HG03439 (cell line): ENCODE results near the gene CLDN4.
"Not testable (repeated sequence)": the region's sequence is repeated elsewhere in the genome, so short reads cannot be mapped to it uniquely, and the experiment has no call there.

Experiments
- ATAC-seq: cut with Tn5 transposase; IDR thresholded peaks from one replicate; pipeline ENCODE4 v1.9.1; 2021; ENCODE audit warnings: mild to moderate bottlenecking, moderate library complexity; ENCODE audit not compliant: unreplicated experiment

Gene CLDN4

DNA sequence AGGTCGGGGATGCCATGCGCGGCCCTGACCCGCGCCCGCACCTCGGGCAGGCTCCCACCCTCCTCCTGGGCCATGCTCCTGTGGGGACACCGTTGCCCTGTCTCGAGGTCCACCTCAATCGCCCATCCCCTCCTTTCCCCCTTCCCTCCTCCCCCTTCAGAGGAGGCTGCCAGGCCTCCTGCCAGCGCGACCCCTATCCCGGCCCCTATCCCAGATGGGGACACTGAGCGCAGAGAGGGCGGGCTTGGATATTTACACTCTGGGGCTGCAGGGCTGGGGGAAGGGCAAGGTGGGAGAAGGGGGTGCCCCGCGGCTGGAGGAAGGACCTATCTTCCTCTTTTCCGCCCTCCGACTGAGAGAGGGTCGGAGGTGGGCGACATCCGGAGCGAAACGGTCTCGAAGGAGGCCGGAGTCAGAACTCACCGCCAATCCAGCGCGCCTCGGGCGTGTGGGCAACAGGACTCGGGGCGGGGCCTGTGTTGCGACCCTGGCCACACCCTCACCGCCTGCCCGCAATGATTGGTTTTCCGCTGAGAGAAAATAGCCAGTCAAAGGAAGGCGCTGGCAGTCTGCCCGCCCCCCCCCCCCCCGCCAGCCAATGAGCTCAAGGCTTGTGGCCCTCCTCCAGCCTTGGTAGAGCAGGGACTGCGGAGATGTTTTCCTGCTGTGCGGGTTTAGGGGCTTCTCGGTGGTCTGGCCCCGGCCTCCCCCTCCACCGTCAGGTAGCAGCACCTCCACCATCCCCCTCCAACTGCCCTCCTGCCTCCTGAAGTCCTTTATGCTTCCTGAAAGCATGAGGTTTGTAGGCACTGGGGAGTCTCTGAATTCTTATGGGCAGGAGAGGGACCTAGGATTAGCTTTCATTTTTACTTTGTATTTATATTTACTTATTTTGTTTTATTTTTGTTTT, 11.5 kb downstream of the CLDN4 start, which contains the start of gene METTL27:
TSS of gene METTL27 (minus strand) at position 450 of the 910 bp plus-strand sequence. CDS start at position 74, 376 bp downstream.
- peak; percentile 88 for ATAC-seq

GRCh38 chr7:73844131-73844547, 13.3 kb downstream of the CLDN4 start:
- no peak for ATAC-seq

DNA sequence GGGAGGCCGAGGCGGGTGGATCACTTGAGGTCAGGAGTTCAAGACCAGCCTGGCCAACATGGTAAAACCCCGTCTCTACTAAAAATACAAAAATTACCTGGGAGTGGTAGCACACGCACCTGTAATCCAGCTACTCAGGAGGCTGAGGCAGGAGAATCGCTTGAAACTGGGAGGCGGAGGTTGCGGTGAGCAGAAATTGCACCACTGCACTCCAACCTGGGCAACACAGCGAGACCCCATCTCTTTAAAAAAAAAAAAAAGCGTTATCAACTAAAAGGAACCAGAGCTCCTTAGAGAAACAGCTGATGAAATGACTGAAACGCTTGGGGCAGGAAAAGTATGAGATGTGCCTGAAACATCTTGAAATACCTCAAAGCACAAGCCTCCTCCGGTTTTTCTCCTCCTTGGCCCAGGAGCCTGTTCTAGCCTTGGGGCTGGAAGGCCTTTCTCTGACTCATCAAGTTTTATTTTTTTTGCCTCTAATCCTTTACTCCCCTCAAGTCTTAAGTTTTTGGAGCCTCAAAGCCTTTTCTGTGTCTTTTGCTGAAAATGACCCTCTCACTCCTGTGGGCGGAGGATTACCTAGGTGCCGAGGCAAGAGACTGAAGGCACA, 14.2 kb downstream of the CLDN4 start:
- ATAC-seq: no peak

DNA sequence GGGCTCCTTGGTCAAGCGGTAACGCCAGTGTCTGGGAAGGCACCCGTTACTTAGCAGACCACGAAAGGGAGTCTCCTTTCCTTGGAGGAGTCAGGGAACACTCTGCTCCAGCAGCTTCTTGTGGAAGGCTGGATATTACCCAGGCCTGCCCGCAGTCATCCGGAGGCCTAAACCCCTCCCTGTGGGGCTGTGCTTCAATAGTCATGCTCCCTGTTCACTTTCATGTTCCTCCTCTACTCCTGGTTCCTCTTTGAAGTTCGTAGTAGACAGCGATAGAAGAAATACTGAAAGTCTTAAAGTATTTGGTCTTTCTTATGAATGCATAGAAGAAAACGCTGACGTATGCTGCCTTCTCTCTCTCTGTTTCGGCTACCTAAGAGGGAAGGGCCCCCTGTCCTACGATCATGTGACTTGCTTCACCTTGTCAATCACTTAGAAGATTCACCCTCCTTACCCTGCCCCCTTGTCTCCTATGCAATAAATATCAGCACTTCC, 15.0 kb downstream of the CLDN4 start:
- not testable (repeated sequence) for ATAC-seq

DNA sequence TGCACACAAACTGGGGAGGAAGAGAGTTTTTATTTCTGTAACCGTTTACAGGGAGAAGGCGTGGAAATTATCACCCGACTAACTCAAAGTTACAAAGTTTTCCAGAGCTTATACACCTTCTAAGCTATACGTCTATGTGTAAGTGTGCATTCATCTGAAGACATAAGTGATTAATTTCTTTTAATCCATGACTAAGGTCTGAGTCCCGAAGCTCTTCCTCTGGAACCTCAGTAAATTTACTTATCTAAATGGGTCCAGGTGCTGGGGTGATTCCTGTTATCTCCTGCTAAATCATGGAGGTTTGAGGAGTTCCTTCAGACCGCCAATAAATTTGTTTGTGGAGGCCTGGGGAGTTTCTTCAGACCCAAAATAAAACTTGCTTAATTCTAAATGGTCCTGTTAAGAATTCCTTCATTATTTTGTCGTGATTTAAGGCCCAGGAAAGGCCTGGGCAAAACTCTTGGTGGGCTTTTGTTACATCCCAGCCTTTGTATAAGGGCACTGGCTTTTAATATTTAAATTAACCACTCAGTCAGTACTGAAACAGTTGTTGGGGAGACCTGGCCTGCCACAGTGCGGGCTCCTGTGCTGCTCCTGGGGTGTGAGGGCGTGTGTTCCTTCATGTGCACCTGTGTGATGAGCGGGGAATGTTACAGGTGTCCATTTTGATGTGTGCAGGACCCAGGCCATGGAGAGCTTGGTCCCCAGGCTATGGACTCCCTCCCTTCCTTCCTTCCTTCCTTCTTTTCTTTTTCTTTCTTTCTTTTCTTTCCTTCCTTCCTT, 17.3 kb downstream of the CLDN4 start:
- ATAC-seq: no peak

- ATAC-seq: no peak
Measured at GRCh38 chr7:73850781-73851207, 20.0 kb downstream of the CLDN4 start.

GRCh38 chr7:73851410-73852338, 20.9 kb downstream of the CLDN4 start:
- peak; percentile 80 for ATAC-seq

DNA sequence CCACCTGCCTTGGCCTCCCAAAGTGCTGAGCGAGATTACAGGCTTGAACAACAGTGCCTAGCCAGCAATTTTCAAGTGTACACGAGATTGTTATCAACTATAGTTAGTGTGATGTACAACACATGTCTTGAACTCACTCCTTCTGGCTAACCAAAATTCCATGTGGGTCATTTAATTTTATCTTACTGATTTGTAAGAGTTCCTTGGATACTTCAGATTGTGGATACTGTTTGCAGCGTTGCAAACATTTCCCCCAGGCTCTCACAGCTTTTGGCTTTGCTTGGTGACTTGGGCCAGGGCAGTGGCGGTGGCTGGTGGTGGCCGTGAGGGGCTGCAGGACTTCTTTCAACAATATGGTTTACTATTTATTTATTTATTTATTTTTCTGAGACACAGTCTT, 21.7 kb downstream of the CLDN4 start:
- ATAC-seq: no peak

DNA sequence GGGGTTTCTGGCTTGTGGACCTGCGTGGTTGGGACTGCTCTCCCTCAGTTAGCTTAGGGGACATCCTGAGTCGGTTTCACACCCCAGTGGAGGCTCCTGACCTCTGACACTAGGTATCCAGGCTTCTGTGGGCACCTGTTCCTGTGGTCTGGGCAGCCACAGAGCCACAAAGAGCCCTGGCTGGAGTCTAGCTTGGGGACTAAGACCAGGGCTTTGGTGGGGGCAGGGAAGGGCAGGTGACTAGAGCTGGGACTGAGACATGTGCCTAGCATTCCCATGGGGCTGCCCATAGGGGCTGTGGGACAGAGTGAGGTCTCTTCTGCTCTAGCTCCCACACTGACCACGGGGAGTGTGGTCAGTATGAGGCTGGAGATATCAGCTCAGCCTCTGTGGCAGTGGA, 26.1 kb downstream of the CLDN4 start:
- ATAC-seq: no peak

GRCh38 chr7:73858807-73859206, 28.0 kb downstream of the CLDN4 start:
- no peak for ATAC-seq

GRCh38 chr7:73860859-73861258, 30.1 kb downstream of the CLDN4 start, which contains the start of gene TMEM270:
Gene TMEM270 (plus strand): TSS chr7:73861159. CDS start chr7:73861195, 36 bp downstream.
- ATAC-seq: no peak

- ATAC-seq: no peak
Measured at GRCh38 chr7:73861305-73861704, 30.5 kb downstream of the CLDN4 start.

DNA sequence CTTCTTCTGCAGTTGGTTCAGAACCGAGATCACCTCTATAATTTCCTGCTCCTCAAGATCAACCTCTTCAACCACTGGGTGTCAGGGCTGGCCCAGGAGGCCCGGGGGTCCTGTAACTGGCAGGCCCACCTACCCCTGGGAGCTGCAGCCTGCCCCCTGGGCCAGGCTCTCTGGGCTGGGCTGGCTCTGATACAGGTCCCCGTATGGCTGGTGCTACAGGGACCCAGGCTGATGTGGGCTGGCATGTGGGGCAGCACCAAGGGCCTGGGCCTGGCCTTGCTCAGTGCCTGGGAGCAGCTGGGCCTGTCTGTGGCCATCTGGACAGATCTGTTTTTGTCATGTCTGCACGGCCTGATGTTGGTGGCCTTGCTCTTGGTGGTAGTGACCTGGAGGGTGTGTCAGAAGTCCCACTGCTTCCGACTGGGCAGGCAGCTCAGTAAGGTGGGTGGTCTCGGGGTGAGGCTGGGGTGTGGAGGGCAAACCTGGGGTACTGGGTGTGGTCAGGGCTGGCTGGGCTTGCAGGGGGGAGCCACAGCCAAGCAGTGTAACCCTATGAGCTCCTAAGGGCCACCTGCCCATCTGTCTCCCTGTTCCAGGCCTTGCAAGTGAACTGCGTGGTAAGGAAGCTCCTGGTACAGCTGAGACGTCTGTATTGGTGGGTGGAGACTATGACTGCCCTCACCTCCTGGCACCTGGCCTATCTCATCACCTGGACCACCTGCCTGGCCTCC, 34.4 kb downstream of the CLDN4 start:
- ATAC-seq: no peak

DNA sequence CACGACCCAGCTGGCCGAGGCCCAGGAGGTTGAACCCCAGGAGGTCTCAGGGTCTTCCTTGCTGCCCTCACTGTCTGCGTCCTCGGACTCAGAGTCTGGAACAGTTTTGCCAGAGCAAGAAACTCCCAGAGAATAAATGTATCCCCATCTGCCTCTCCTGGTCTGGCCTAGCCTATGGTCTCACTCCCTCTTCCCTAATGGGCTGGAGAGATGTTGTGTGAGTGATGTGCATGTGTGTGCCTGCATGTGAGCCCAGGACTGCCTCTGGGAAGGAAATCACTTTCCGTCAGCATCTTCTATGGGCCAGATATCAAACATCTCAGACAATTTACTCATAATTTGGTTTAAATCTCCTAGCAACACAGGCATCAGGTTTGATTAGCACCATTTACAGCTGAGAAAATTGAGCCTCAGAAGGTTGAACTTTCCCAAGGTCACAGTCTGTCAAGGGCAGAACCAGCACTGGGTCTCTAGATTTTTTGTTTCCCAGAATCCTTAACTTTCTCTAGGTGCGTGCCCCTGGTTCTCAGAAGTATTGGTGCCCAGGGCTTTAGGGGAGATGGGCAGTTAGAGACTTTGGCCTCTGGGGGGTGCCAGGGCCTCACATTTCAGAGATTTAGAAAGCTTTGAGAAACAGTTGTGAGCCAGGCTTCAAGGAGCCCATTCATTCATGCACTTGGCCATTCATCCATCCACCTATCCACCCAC, 35.1 kb downstream of the CLDN4 start:
- ATAC-seq: no peak

DNA sequence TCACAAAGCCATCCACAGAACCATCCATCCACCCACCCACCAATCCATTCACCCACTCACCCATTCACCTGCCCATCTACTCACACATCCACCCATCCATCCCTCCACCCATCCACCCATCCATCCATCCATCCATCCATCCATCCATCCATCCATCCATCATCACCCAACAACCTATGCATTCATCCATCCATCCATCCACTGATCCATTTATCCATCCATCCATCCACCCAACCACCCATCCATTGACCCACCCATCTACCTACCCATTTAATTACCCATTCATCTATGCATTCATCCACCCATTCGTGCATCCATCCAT, 35.6 kb downstream of the CLDN4 start:
- no peak for ATAC-seq

DNA sequence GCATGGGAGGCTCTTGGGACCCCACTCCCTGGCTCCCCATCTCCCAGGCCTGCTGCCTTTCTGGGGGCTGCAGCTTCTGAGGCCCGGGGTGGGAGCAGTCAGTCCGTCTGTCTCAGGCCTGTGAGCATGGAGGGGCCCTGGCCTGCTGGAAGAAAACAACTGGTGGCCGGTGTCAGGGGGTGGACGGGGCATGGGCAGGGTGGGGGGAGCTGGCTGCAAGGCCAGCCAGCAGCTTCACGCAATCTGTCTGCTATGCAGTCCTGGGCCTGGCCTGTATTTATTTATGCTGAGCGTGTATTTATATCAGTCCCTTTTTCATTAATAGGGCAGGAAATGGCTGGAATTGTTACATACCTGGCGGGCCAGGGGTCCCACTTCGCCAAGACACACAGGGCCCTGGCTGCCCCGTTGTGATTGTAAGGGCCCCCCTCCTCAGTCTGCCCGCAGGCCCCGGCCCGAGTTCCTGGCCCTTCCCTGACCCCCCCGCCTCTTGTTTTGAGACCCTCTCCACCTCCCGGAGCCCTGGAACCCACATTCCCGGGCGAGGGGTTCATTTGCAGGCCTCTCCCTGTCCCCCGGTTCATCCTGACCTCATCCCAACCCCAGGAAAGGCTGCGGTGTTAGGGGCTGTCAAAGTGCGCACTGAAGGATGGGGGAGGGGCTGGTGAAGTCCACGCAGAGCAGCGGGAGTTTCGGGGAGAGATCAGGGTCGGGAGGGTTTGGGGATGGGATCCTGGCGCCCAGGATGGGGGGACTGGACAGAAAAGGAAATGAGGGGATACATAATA, 38.4 kb downstream of the CLDN4 start:
- no peak for ATAC-seq

- ATAC-seq: no peak
Measured at GRCh38 chr7:73870041-73870492, 39.3 kb downstream of the CLDN4 start.
